Measurements from ENCODE around the gene EHF.

- TF ChIP-seq CTCF (IDR thresholded peaks at IDR 0.05) = peak; percentile 38 to 73 (median 68)
- no peak for TF ChIP-seq POLR2A (IDR thresholded peaks at IDR 0.05)
- peak; percentile 11 for TF ChIP-seq POLR2AphosphoS5 (IDR thresholded peaks at IDR 0.05)
These were observed 35.0 kb upstream of the EHF start for GRCh38 chr11:34585735-34586487.

All from gastroesophageal sphincter (tissue), 3 donors.